MCF 10A (cell line): ENCODE results near the gene NLRP11. TPM values are rescaled to one million over a fixed set of nuclear protein-coding genes. Genes with fewer than 3 reads are reported as not detected.

ENCODE experiments used
- BruUV-seq: library from RNA; stranded (reverse); fragments of 400-500 nt; replicated peaks from 2 replicates; lab custom pipeline; 2021; lab: Mats Ljungman, UMichigan
- CTCF ChIA-PET: fragments of 300-600 bp; sonication (Branson Sonifier 250); formaldehyde crosslinking; extraction: SDS; loops from one replicate; lab custom pipeline; 2021; ENCODE audit warnings: antibody characterized with exemption, inconsistent platforms; lab: Yijun Ruan, JAX
- POLR2A ChIA-PET: fragments of 300-600, 350-650 bp; sonication (Branson Sonifier 250); formaldehyde crosslinking; extraction: SDS; loops from one replicate; lab custom pipeline; 2020; ENCODE audit warnings: antibody characterized with exemption, inconsistent platforms; lab: Yijun Ruan, JAX
- DNase-seq: peaks from one replicate; pipeline ENCODE4 v3.0.0-alpha.2; 2018; ENCODE audit not compliant: unreplicated experiment
- H3K27ac Mint-ChIP-seq: one replicate; pipeline ENCODE4 v1.8.0; 2022; ENCODE audit warnings: mild to moderate bottlenecking, low read depth, mixed read lengths; ENCODE audit not compliant: unreplicated experiment
- H3K27me3 Mint-ChIP-seq: one replicate; pipeline ENCODE4 v1.8.0; 2022; ENCODE audit warnings: mixed read lengths; ENCODE audit not compliant: insufficient read depth, unreplicated experiment
- H3K36me3 Mint-ChIP-seq: one replicate; pipeline ENCODE4 v1.8.0; 2022; ENCODE audit warnings: mild to moderate bottlenecking, moderate library complexity, mixed read lengths; ENCODE audit not compliant: insufficient read depth, unreplicated experiment
- H3K4me1 Mint-ChIP-seq: one replicate; pipeline ENCODE4 v1.8.0; 2022; ENCODE audit warnings: mixed read lengths; ENCODE audit not compliant: insufficient read depth, unreplicated experiment
- H3K4me3 Mint-ChIP-seq: one replicate; pipeline ENCODE4 v1.8.0; 2022; ENCODE audit warnings: mild to moderate bottlenecking, moderate library complexity, mixed read lengths; ENCODE audit not compliant: unreplicated experiment
- H3K9me3 Mint-ChIP-seq: one replicate; pipeline ENCODE4 v1.8.0; 2022; ENCODE audit warnings: mixed read lengths; ENCODE audit not compliant: unreplicated experiment
- CTCF ChIP-seq: fragments of 200-600 bp; IDR thresholded peaks from one replicate; pipeline ENCODE4 v1.8.0; 2022; ENCODE audit warnings: antibody characterized with exemption, mild to moderate bottlenecking; ENCODE audit not compliant: unreplicated experiment
- intact Hi-C: fragments of 100-400 bp; cut with micrococcal nuclease; formaldehyde crosslinking; loops from 2 replicates; pipeline ENCODE4 v1.14.1; 2022
- total RNA-seq: library from RNA; stranded (reverse); gene quantifications from 2 replicates; pipeline ENCODE4 v1.2.3, GENCODE V29; 2022

The NLRP11 gene
- total RNA-seq, 1 experiment from 2014 or later: not detected

- ChIA-PET POLR2A (no interaction called here), CTCF (no interaction called here)
- Mint-ChIP-seq H3K36me3 (no peaks in the 10 kb centered on the region), H3K4me3 (no peak overlapping the region), H3K9me3 (no peaks in the 10 kb centered on the region), H3K4me1 (no peaks in the 10 kb centered on the region), H3K27me3 (peaks cover 42% of the 10 kb centered on the region), H3K27ac (no peak overlapping the region)
- BruUV-seq: no TSS peak
- DNase-seq: no peak
- no peak for TF ChIP-seq CTCF
- intact Hi-C loops: no loop called here
Observed at GRCh38 chr19:55753401-55753800, 78.4 kb downstream of the NLRP11 start.

- ChIA-PET CTCF (no interaction called here), POLR2A (no interaction called here)
- Mint-ChIP-seq H3K27ac (no peak overlapping the region), H3K4me3 (no peak overlapping the region), H3K4me1 (no peaks in the 10 kb centered on the region), H3K36me3 (no peaks in the 10 kb centered on the region), H3K9me3 (peaks cover 3% of the 10 kb centered on the region), H3K27me3 (peaks cover 21% of the 10 kb centered on the region)
- intact Hi-C loops: no loop called here
- no peak for DNase-seq
- no peak for TF ChIP-seq CTCF
- no TSS peak for BruUV-seq
Observed at GRCh38 chr19:55750715-55751114, 81.1 kb downstream of the NLRP11 start.

GRCh38 chr19:55738302-55738701 is 93.5 kb downstream of the NLRP11 start, which contains the start of gene NLRP9:
TSS of gene NLRP9 (minus strand) at chr19:55738402. CDS start at chr19:55738374, 28 bp downstream.
- CTCF ChIA-PET: no interaction called here
- no peak for DNase-seq
- Mint-ChIP-seq H3K4me1 (no peaks in the 10 kb centered on the region), H3K4me3 (no peak within 1 kb of the TSS), H3K27me3 (no peaks in the 10 kb centered on the region), H3K9me3 (no peaks in the 10 kb centered on the region), H3K36me3 (peaks cover 6% of the 10 kb centered on the region), H3K27ac (no peak within 1 kb of the TSS)
- BruUV-seq: no TSS peak
- intact Hi-C loops: no loop called here
- no peak for TF ChIP-seq CTCF
- POLR2A ChIA-PET: no interaction called here

Other genes starting within 250 kb of the NLRP11 start
- 13.5 and 16.3 TPM in 2 replicates for gene FIZ1, start 232.5 kb downstream of the NLRP11 start, total RNA-seq
- gene ZNF524, start 231.7 kb downstream of the NLRP11 start, total RNA-seq: 15.7 and 17.6 TPM in 2 replicates
- gene ZNF865, start 226.4 kb downstream of the NLRP11 start, total RNA-seq: 12.2 and 12.7 TPM in 2 replicates
- gene ZNF784, start 207.4 kb downstream of the NLRP11 start, total RNA-seq: 2.7 and 3.1 TPM in 2 replicates
- gene ZNF580, start 191.0 kb downstream of the NLRP11 start, total RNA-seq: 38.9 and 44.9 TPM in 2 replicates
- gene ZNF581, start 188.3 kb downstream of the NLRP11 start, total RNA-seq: 22.3 and 25.7 TPM in 2 replicates
- 2.3 and 2.5 TPM in 2 replicates for gene CCDC106, start 183.8 kb downstream of the NLRP11 start, total RNA-seq
- gene U2AF2, start 177.0 kb downstream of the NLRP11 start, total RNA-seq: 220 and 280 TPM in 2 replicates
- gene EPN1, start 156.8 kb downstream of the NLRP11 start, total RNA-seq: 102 and 123 TPM in 2 replicates
- gene NLRP9, start 93.6 kb downstream of the NLRP11 start, total RNA-seq: not detected in 2 replicates
- gene RFPL4A, start 72.9 kb downstream of the NLRP11 start, total RNA-seq: not detected in 2 replicates
- not detected in 2 replicates for gene RFPL4AL1, start 62.9 kb downstream of the NLRP11 start, total RNA-seq
- not detected in 2 replicates for gene NLRP4, start 4.5 kb upstream of the NLRP11 start, total RNA-seq
- not detected in 2 replicates for gene NLRP13, start 100.3 kb upstream of the NLRP11 start, total RNA-seq
- gene NLRP8, start 115.8 kb upstream of the NLRP11 start, total RNA-seq: not detected in 2 replicates
- not detected in 2 replicates for gene NLRP5, start 154.8 kb upstream of the NLRP11 start, total RNA-seq